Astrocyte of the cerebellum (primary cell): ENCODE measurements around the gene CARMIL3.
"Not testable (repeated sequence)": the region's sequence is repeated elsewhere in the genome, so short reads cannot be mapped to it uniquely, and the experiment has no call there.

Source experiments
- DNase-seq: peaks from one replicate; pipeline ENCODE4 v3.0.0-alpha.2; 2011; ENCODE audit warnings: low read depth
- H3K4me3 ChIP-seq: 2 replicates; pipeline ENCODE4 v1.5.1; 2011; ENCODE audit warnings: mild to moderate bottlenecking, low read depth, low read length, moderate library complexity
- CTCF ChIP-seq: IDR thresholded peaks from 2 replicates; pipeline ENCODE4 v1.5.1; 2012; ENCODE audit warnings: low read length, low read depth, moderate library complexity, mild to moderate bottlenecking; ENCODE audit errors: missing control alignments
- in situ Hi-C: cut with HindIII; loops from 2 replicates; pipeline ENCODE4 v1.10.0; 2017; ENCODE audit warnings: low sequenced_read_pairs

The CARMIL3 gene

GRCh38 chr14:24040692-24041091, 11.1 kb upstream of the CARMIL3 start:
- no peak for TF ChIP-seq CTCF
- no peak overlapping the region for H3K4me3 ChIP-seq
- in situ Hi-C loops, result no loop called here
- no peak for DNase-seq

- TF ChIP-seq CTCF, result no peak
Measured at GRCh38 chr14:24042746-24043145, 9.1 kb upstream of the CARMIL3 start.

GRCh38 chr14:24049002-24049401, 2.8 kb upstream of the CARMIL3 start:
- DNase-seq, in situ Hi-C loops: not testable (repeated sequence)

More at GRCh38 chr14:24042746-24043145, 9.1 kb upstream of the CARMIL3 start:
- DNase-seq, result no peak
- in situ Hi-C loops, result no loop called here
- no peak overlapping the region for H3K4me3 ChIP-seq

GRCh38 chr14:24050753-24051152, 1.1 kb upstream of the CARMIL3 start:
- DNase-seq, in situ Hi-C loops, H3K4me3 ChIP-seq: not testable (repeated sequence)

More at GRCh38 chr14:24049002-24049401, 2.8 kb upstream of the CARMIL3 start:
- H3K4me3 ChIP-seq, result not testable (repeated sequence)

GRCh38 chr14:24051176-24051788, 527 bp upstream of the CARMIL3 start:
- DNase-seq, result no peak
- TF ChIP-seq CTCF, result no peak
- peak overlapping the region; percentile 48 for H3K4me3 ChIP-seq
- in situ Hi-C loops, result no loop called here

- no peak for DNase-seq
- no peak for TF ChIP-seq CTCF
- peak overlapping the region; percentile 48 for H3K4me3 ChIP-seq
- in situ Hi-C loops, result no loop called here
Measured at GRCh38 chr14:24052656-24053547, 1.1 kb downstream of the CARMIL3 start.

GRCh38 chr14:24053548-24054323, 1.9 kb downstream of the CARMIL3 start:
- TF ChIP-seq CTCF, result no peak
- no peak overlapping the region for H3K4me3 ChIP-seq
- in situ Hi-C loops, result no loop called here
- DNase-seq, result no peak
